GM19035 (cell line): ENCODE measurements around the gene MYO5A.
A peak's percentile ranks its signal among the peaks of the same experiment; 100 is the strongest.

ENCODE experiments used
- ATAC-seq: cut with Tn5 transposase; IDR thresholded peaks from one replicate; pipeline ENCODE4 v1.9.1; 2021; ENCODE audit not compliant: unreplicated experiment

Gene MYO5A

DNA sequence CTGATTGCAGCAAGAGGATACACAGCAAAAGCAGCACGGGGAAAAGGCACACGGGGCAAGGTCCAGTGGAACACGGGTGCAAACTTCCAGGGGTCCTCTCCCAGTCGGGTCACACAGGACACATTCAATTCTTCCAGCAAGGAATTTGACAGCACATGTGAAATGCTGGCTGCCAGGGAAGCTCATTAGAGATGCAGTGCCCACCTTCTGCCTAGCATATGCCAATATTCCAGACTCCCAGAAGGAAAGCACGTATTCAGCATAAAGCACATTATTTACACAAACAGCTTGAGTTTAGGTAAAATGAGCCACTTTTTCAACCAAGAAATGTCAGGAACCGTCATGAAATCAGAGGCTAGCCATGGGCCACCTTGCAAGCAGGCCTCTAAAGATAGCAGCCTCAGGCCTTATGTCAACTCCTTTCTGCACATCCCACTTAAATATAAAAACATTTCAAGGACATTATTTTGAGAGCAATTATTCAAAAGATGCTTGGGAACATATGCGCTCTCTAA is 252.4 kb downstream of the MYO5A start:
- ATAC-seq = no peak

DNA sequence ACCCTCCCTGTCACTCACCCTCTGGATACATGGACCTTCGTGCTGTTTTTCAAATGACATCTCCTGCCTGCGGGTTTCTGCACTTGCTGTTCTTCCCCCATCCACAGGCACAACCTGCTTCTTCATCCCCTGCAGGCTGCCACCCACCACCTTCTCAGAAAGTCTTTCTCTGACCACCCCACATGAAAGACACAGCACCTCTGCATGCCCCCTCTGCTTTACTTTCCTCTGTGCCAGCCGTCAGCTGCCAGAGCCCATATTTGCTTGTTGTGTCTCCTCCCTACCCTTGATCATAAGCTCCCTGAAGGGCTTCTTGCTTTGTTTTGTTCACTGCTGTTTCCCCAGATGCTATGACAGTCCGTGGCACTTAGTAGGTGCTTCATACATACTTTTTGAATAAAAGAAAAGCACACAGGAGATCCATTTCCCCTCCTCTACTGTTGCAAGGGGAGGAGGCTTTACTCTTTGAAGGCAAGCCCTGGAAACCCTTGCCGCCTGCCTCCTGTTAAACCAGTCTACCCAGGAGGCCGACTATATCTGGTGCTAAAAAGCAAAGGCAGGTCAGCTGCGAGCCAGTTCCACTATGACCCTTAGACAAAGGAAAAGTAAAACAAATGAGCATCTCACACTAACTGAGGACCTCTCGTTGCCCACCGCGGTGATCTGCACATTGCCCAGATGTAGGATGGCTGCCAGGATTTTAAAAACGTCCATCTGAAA is 265.0 kb downstream of the MYO5A start:
- ATAC-seq = no peak

DNA sequence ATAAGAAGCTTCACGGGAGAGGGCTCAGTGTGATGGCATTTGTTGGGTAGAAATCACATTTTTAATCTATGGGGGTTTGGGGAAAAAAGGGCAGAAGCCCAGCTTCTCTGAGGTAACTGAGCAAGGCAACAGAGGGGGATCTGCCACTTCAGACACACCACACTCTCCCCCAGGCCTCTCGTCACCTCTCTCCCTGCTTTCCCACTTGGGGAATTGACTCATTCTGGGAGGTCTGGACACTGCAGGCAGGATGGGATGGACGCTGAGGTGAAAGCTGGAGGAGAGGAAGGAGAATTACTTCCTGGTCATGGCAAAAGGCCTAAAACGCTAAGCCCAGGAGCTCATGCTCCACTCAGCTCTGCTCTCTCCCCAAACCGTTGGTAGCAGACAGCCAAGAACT is 266.3 kb downstream of the MYO5A start:
- ATAC-seq = no peak

DNA sequence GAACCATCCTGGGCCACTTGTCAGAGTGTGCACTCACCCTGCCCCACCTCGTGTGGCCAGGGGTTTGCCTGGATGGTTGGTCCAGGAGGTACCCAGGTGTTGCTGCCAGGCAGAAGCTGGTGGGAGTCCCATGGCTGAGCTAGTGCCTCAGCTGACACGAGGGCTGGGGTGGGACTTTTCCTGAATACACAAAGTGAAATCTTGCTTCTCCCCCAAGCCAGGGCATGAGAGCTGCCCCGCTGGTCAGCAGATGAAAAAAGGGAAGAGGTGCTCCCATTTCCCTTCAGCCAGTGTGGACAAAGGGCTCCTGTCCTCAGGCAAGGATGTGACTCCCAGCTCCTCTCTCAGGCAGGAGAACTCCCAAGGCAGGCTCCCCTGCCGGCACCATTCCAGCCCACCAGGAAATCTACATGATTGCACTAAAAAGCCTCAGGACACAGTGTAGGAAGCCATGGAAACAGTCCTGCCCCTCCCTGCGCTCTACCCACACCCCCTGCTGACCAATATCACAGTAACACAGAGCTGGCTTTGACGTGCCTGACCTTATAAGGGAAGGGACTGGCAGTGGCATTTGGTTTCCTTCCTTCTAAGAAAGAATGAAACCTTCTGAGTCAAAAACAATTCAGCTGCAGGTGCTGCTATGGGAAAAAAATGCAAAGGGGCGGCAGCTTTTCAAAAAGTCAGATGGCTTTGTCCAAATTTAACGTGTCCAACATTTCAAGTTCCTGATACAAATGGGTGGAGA is 267.0 kb downstream of the MYO5A start:
- ATAC-seq = peak; percentile 99

DNA sequence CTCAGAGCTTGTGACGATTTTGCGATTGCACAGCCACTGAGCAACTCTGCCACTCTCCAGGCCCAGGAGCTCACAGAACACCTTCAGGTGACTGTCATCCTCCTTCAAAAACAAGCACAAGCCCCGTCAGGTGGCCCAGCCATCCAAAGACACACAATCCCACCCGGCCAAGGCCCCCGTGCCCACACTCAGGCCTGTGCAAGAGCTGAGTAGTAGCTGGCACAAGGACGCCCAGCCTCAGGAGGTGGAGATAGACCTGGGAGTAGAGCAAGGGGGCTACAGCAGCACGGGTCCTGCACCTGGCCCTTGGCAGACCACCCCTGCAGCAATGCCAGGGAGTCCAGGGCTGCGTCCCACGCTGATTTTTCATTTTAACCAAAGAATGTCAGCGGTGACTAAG is 267.7 kb downstream of the MYO5A start:
- no peak for ATAC-seq

DNA sequence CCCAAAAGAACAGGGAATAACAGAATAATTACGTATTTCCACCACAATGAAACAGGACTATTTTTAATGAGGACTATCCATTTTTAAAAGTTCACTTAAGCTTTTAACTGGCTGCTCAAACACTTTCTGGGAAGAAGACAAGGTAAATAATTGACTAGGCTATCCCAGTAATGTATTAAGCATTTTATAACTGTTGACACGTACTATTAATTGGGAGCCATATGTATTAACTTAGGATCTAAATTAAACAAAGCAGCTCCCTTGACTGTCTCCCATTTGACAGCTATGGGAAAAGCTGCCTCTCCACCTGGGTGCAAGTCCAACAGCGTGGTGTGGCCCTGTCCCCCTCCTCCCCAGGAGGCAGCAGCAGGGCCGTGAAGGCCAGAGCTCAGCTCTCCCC is 269.2 kb downstream of the MYO5A start:
- ATAC-seq = no peak

DNA sequence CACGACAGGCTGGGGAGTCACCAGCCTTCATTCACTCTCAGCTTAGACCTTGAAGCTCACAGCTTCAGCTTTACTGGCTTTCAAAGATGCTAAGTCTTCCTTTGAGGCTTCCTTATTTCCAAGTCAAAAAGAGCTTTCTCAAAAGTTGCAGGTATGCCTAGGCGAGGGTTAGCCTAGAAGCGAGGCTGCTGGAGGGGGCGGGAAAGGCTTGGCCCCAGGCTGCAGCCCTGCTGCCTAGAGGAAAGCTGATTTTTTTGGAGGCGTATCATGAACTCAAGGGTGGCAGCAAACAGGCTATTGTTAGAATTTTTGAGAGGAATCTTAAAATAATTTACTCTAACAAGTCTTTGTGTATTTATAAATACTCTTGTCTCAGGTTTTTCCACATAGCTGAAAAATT is 270.2 kb downstream of the MYO5A start:
- no peak for ATAC-seq

DNA sequence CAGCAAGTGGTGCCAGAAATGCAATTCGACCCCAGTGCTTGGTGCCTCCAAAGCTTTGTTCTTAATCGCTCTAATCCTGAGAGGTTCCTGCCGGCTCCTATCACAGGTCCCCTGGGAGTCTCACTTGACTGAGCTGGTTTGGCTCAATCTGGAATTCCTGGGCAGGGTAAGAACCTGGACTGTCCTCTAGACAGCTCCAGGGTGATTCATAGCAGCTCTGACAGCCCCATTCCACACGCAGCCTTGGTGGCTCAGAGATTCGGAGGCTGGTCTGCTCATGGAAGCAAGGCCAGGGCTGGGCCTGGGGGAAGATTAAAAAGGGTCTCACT is 271.0 kb downstream of the MYO5A start:
- ATAC-seq = no peak
